Fibroblast of lung (primary cell): ENCODE measurements around the gene SLC16A14.

ENCODE experiments used
- EZH2 ChIP-seq: IDR thresholded peaks from 2 replicates; pipeline ENCODE4 v1.5.1; 2012; ENCODE audit warnings: low read length, control low read depth, mild to moderate bottlenecking; ENCODE audit errors: missing control alignments
- TF ChIP-seq, protein P1 (sequence below), 2 donors: IDR thresholded peaks in 1 of 2; conservative IDR thresholded peaks in 1 of 2; 1 replicate in 1 of 2; 2 replicates in 1 of 2; pipeline ENCODE4 v1.5.1; 2011 to 2012; ENCODE audit warnings: low read length in 2 of 2, control low read depth in 1 of 2, inconsistent platforms in 1 of 2, low read depth in 1 of 2, mild to moderate bottlenecking in 1 of 2

DNA sequence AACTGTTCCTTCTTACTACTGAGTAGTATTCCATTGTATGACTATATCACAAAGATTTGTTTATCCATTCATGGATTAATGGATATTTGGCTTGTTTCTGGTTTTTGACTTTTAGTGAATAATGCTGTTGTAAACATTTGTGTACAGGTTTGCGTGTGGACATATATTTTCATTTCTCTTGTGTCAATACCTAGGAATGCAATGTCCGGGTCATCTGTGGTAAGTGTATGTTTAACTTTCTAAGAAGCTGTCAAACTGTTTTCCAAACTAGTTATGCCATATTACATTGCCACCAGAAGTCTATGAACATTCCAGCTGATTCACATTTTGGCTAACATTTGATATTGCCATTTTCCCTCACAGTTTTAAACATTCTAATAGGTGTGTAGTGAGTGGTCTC, 29.1 kb upstream of the SLC16A14 start:
- TF ChIP-seq, protein P1, sequence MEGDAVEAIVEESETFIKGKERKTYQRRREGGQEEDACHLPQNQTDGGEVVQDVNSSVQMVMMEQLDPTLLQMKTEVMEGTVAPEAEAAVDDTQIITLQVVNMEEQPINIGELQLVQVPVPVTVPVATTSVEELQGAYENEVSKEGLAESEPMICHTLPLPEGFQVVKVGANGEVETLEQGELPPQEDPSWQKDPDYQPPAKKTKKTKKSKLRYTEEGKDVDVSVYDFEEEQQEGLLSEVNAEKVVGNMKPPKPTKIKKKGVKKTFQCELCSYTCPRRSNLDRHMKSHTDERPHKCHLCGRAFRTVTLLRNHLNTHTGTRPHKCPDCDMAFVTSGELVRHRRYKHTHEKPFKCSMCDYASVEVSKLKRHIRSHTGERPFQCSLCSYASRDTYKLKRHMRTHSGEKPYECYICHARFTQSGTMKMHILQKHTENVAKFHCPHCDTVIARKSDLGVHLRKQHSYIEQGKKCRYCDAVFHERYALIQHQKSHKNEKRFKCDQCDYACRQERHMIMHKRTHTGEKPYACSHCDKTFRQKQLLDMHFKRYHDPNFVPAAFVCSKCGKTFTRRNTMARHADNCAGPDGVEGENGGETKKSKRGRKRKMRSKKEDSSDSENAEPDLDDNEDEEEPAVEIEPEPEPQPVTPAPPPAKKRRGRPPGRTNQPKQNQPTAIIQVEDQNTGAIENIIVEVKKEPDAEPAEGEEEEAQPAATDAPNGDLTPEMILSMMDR (conservative IDR thresholded peaks at IDR 0.05 in 1 of 2, IDR thresholded peaks at IDR 0.05 in 1 of 2; ENCODE audit: low read depth in 1 of 2, low read length in 2 of 2): no peak
- TF ChIP-seq EZH2: no peak
